Gastrocnemius medialis (tissue), 4 donors: Measurements from ENCODE around the gene DPM1.

Experiments used
- CTCF ChIP-seq, 5 experiments: fragments of 450-650 bp in 3 of 5; fragments of 200-600 bp in 2 of 5; sonication (generic) in 2 of 5; IDR thresholded peaks in 4 of 5; conservative IDR thresholded peaks in 1 of 5; 1 replicate in 4 of 5; 2 replicates in 1 of 5; pipeline ENCODE4 v1.5.1; 2016 to 2019; ENCODE audit warnings: antibody characterized with exemption in 5 of 5, mild to moderate bottlenecking in 3 of 5, moderate library complexity in 3 of 5
- POLR2A ChIP-seq, 2 donors: fragments of 450-650 bp; IDR thresholded peaks; one replicate each; pipeline ENCODE4 v1.6.1; 2017; ENCODE audit warnings: antibody characterized with exemption in 2 of 2, mild to moderate bottlenecking in 2 of 2, moderate library complexity in 2 of 2

DNA sequence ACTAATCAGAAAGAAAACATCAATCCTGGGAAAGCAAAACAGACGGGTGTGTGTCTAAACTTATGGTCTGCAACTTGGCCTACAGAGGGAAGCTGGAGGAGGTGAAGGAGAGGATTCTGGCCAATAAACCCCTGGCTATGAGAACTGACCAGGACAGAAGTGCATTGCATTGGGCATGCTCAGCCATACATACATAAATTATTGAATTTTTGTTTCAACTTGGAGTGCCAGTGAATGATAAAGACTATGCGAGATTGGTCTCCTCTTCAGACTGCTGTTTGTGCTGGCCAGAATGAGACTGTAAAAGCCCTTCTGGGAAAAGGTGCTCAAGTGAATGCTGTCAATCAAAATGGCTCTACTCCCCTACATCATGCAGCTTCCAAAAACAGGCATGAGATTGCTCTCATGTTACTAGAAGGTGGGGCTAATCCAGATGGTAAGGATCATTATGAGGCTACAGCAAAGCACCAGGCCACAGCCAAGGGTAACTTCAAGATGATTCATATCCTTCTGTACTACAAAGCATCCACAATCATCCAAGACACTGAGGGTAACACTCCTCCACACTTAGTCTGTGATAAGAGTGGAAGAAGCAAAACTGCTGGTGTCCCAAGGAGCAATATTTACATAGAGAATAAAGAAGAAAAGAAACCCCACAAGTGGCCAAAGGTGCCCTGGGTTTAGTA, 44.5 kb downstream of the DPM1 start:
- no peak for TF ChIP-seq CTCF (IDR thresholded peaks at IDR 0.05 in 4 of 5, conservative IDR thresholded peaks at IDR 0.05 in 1 of 5)
- no peak for TF ChIP-seq POLR2A (IDR thresholded peaks at IDR 0.05)
